C1 segment of cervical spinal cord (tissue), 14 donors: ENCODE results near the gene CFAP107.
"Not testable (repeated sequence)": the region's sequence is repeated elsewhere in the genome, so short reads cannot be mapped to it uniquely, and the experiment has no call there.

Experiments used
- DNase-seq, 14 donors: peaks; one replicate each; lab custom pipeline; 2025; lab: John Stamatoyannopoulos, UW

CFAP107 gene, protein sequence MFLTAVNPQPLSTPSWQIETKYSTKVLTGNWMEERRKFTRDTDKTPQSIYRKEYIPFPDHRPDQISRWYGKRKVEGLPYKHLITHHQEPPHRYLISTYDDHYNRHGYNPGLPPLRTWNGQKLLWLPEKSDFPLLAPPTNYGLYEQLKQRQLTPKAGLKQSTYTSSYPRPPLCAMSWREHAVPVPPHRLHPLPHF

DNA sequence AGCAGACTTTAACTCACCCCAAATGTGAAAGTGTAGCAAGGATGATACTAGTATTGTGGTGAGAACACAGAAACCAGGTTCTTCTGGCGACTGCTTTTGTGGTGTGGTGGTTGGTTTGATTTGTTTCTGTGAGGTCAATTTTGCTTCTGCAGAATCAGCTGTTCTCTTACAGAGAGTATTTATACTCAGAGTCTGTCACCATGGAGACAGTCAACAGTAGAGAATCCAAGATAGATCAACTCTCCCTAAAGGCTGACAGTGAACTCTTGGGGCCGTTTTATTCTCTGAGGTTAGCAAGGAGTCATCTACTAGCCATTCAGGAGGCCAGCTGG, at the start of gene CFAP107:
CFAP107 (plus strand) TSS at position 209 of the 332 bp plus-strand sequence. CDS start 231 bp downstream, outside the sequence.
- DNase-seq, result no peak

DNA sequence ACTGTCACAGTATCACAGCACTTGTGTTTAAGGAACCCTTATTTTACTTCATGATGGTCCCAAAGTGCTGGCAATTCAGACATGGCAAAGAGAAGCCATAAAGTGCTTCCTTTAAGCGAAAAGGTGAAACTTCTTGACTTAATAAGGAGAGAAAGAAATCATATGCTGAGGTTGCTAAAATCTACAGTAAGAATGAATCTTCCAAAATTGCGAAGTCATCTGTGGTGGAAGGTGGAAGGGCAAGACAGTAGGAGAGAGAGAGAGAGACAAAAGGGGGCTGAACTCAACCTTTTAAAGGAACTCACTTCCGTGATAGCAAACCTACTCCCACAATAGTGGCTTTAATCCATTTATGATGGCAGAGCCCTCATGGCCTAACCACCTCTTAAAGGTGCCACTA, 49.3 kb upstream of the CFAP107 start:
- no peak for DNase-seq

DNA sequence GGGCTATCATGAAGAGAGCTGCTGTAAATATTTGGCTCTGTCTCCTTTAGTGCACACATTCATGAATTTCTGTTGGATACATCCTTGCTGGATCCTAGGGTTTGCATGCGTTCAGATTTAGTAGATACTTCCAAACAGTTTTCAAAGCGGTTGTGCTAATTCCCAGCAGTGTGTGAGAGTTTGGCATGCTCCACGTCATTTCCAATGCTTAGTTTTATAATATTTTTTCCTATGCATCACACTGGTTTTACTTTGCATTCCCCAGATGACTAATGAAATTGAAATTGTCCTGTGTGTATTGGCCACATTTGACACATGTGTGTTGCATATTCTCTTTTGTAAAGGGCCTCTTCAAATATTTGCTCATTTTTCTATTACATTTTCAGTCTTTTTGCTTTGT, 48.6 kb upstream of the CFAP107 start:
- no peak for DNase-seq

DNA sequence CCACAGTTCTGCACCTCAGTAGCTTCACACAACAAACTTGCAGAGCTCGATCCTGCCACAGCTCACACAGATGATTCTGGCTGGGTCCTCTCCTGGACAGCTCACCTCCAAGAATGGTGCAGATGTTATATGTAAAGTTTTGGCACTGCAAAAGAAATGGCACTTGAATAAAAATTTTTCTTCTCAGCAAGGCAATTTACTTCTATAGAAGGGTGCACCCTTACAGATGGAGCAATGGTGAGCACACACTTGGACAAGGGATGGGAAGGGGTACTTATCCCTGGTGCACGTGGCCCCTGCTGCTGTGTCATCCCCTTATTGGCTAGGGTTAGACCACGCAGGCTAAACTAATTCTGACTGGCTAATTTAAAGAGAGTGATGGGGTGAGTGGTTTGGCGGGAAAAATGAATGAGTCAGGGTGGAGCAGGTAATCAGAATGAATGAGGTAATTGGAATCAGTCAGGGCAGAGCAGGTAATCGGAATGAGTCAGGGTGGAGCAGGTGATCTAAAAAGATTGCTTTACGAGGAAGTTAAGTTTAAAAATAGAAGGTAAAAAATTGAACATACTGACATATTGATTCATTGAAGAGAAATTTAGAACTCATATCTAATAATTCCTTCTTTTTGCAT, 42.1 kb upstream of the CFAP107 start:
- DNase-seq, result no peak

DNA sequence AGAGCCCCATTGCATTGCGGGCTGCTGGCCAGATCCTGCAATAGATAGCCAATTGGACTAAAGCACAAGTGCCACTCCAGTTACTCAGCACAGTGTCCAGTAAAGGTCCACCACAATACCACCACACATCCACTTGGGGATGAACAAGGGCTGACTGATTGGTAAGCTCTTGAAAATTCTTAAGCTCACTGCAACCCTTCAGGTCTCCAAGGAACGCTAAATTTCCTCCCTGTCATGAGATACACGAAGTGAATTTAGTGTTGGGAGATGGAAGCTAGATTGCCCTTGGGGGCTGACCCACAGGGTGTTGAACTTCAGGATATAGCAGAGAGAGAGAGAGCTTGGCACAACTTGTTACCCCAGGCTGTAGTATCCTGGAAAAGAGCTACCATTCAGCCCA, 39.9 kb upstream of the CFAP107 start:
- DNase-seq, result no peak

- no peak for DNase-seq
Observed at GRCh38 chr1:12708396-12709090, 37.5 kb upstream of the CFAP107 start.

DNA sequence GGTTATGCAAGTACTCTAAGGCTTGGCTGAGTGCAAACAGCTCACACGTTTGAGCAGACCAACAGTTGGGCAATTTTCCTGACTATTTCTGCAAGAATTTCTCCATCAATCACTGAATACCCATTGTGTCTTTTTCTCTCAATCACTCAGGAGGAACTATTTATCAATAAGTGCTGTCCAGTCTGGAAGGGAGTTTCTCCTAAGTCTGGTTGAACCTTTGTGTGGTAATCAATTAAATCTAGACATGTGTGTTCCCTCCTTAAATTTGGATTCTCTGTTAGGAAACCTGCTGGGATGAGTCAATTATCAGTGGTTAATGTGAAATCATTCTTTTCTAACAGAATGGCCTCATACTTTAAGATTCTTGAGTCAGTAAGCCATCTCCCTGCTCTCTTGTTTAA, 36.9 kb upstream of the CFAP107 start:
- DNase-seq, result no peak

GRCh38 chr1:12709696-12710095, 36.3 kb upstream of the CFAP107 start:
- no peak for DNase-seq

DNA sequence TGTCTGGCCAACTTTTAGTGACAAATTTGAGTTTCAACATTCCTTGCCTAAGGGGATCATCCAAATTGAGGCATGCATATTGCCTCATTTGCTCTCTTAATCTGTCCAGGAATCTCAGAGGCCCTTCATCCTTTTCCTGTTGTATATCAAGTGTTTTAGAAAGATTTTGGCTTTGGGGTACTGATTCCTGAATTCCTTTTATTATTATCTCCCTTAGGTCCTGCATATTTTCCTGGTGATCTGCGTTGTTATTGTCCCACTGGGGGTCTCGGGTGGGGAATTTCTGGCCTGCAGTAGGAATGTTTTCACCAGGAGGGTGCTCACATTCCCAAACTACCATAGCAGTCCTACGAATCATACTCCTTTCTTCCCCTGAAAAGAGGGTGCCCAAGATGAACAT, 34.5 kb upstream of the CFAP107 start:
- no peak for DNase-seq

DNA sequence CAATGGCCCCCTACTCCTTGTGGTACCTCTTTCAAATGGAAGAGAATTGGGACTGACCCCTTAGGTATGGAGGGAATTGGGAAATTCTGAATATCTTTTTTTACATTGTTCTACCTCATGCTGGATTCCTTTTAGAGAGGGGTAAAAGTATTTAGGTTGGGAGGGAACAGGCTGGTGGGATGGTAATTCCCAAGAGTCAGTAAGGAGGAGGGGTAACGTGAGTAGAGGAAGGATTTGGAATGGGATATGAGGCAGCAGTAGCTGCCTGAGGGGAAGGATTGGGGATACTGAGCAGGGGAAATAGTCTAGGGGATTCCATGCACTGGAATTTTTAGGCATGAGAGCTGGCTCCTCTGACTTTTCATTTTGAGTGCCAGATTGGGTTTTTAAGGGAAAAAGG, 33.9 kb upstream of the CFAP107 start:
- no peak for DNase-seq

DNA sequence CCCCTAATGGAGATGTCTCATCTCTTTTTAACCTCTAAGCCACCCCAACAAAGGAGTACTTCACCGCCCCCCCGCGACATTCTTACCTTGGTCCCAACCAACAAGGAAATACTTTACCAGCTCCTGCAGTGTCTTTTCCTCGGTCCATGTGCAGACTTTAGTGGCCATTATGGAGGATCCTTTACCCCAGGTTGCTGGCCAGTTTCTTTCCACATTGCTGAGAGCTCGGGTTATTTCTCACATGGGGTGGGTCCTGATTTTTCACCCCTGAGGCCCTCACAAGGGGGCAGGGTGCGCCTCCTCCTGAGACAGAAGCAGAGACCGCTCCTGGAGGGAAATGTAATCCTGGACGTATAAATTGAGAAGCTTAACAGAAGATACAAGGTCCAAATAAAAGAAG, 33.1 kb upstream of the CFAP107 start:
- DNase-seq, result no peak

GRCh38 chr1:12713651-12714050, 32.3 kb upstream of the CFAP107 start:
- DNase-seq, result not testable (repeated sequence)

DNA sequence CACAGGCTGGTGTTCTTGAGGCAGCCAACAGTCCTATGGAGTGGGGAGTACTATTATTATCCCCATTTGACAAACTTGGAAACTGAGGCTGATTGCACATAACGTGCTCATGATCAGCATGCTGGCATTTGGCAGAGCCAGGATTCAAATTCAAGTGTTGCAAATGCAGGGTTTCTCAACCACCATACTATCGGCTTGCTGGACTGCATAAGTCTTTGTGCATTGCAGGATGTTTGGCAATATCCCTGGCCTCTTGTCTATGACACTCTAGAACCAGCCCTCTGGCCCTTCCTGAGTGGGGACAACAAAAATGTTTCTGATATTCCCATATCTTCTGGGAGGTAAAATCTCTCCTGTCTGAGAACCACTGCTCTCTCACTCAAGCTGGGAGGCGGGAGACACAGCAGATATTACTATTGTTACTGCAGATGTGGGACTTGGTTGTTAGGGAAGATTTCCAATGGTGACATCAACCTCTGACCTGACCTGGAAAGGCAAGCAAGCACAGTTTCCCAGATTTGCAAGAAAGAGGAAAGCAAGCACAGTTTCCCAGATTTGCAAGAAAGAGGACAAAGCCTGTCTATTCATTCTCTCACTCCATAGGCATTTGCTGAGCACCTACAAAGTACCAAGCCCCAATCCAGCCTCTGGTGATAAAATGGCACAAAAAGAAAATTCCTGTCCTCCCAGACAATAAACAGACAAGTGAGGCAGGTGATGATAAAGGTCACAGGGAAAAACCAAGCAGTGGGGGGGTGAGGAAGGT, 31.1 kb upstream of the CFAP107 start:
- no peak for DNase-seq

- DNase-seq, result no peak
Observed at GRCh38 chr1:12715896-12716437, 30.0 kb upstream of the CFAP107 start, which contains the start of gene AADACL3. TSS of gene AADACL3 (plus strand) at chr1:12716110. CDS start at chr1:12716177, 67 bp downstream.

DNA sequence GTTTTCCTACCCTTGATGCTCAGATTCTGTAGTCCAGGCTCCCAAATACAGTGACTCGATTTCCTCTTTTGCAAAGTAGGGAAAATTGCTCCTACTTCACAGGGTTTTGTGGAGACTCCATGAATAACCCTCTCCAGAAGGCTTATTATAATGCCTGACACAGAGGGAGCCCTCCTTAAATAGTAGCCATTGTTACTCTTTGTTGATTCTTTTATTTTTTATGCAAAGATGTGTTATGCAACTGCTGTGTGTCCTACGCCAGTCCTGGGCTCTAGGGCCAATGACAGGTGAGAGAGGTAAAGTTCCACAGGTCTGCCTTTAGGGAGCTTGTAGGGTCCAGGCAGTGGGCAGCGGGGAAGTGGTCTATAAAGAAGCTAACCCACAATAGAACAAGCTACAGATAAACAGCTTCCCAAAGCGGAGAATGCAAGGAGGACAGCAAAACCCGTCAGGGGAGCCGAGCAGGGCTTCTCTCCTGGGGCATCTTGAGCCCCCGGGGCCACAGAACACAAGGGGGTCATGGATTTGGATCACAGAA, 28.6 kb upstream of the CFAP107 start:
- DNase-seq, result no peak

DNA sequence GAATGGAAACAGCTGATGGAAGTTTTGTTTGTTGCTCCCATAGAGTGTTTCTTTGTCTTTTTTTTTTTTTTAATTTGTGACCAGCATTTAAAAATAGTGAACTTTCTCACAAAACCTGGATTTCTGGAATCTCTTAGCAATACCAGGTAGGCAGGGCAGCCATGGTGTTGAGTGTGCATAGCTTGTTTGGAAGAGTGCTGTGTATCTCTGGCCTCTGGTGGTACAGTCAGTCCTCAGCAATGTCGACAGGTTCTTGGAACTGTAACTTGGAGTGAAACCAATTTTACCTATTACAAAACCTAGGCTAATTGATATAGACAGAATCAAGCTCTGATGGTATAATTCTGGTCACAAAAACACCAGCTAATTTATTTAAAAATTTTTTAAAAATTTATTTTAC, 23.4 kb upstream of the CFAP107 start:
- no peak for DNase-seq

DNA sequence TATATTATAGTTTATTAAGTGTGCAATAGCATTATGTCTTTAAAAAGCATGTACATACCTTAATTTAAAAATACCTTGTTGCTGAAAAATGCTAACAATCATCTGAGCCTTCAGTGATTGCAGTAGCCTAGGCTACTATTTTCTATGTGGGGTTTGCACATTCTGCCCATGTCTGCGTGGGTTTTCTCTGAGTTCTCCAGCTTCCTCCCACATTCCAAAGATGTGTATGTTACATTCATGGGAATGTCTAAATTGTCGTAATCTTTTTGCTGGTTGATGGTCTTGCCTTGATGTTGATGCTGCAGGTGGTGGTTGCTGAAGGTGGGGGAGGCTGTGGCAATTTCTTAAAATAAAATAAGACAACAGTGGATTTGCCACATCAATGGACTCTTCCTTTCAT, 17.6 kb upstream of the CFAP107 start:
- no peak for DNase-seq

- DNase-seq, result no peak
Observed at GRCh38 chr1:12730156-12730555, 15.8 kb upstream of the CFAP107 start.

DNA sequence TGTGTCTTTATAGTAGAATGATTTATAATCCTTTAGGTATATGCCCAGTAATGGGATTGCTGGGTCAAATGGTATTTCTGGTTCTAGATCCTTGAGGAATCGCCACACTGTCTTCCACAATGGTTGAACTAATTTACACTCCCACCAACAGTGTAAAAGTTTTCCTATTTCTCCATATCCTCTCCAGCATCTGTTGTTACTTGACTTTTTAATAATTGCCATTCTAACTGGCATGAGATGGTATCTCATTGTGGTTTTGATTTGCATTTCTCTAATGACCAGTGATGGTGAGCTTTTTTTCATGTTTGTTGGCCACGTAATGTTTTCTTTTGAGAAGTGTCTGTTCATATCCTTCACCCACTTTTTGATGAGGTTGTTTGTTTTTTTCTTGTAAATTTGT, 14.9 kb upstream of the CFAP107 start:
- DNase-seq, result not testable (repeated sequence)

DNA sequence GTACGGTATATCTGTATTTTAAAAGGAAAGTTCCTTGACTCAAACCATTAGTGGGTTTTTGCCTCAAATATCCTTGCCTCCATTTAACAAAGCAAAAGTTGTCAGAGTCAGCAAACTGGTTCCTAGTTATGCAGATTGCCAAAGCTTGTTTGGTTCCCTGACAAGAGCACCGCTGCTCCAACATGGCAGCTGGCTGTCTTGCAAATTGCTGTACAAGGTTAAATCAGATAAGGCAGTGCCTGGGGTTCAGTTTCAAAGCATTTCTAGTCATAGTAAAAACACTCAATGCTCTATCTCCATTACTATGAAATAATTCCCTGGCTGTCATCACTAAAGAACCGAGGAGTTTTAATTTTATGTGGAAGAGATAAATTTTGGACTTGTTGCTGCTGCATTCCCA, 11.3 kb upstream of the CFAP107 start:
- no peak for DNase-seq

DNA sequence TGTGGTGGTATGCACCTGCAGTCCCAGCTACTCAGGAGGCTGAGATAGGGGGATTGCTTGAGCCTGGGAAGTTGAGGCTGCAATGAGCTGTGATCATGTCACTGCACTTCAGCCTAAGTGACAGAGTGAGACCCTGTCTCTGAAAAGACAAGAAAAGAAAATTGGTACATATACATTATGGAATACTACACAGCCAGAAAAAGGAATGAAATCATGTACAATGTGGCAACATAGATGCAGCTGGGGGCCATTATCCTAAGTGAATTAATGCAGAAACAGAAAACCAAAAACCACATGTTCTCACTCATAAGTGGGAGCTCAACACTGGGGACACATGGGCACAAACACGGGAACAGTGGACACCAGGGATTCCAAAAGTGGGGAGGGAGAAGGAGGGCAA, 7.1 kb upstream of the CFAP107 start:
- DNase-seq, result no peak

GRCh38 chr1:12739613-12740012, 6.4 kb upstream of the CFAP107 start:
- no peak for DNase-seq
